HG03558 (cell line): ENCODE results near the gene RGS6.

Experiments used
- ATAC-seq: cut with Tn5 transposase; IDR thresholded peaks from one replicate; pipeline ENCODE4 v1.9.1; 2021; ENCODE audit warnings: moderate number of reproducible peaks; ENCODE audit not compliant: unreplicated experiment; ENCODE audit errors: extremely low read depth

RGS6 gene

DNA sequence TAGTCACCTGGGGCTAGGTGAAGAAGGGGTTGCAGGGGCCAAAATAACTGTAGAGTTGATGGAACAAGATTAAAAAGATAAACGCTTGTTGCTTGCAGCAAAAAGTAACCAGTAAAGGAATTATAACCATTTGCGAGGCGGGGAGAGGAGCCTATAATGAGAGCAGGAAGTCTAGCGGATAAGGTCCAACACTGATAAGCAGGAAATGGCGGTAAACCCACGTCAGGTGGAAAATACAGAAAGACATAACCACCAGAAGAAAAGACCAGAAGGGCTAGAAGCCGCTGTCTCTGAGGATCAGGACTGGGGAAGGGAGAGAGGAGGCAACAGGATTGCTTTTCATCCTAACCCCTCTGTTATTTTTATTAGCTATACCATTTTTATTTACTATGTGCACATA is 658.3 kb downstream of the RGS6 start:
- no peak for ATAC-seq

DNA sequence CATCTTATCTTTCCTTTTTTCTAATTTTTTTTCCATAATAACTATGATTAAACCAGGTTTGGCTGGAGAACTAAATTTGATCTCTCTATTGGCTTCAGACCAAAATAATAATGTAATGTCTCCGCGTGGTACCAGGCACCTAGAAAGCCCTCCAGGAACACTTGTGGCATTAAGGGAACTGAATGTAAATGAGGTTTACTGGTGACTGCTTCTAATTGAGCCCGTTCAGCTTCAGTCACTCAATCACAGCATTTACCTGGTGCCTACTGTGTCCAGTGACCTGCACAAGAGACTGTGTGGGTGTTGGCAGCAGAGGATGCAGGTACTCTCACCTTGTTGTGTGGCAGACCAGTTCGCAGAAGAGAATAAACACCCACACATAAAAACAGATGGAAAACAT is 659.2 kb downstream of the RGS6 start:
- ATAC-seq: no peak

DNA sequence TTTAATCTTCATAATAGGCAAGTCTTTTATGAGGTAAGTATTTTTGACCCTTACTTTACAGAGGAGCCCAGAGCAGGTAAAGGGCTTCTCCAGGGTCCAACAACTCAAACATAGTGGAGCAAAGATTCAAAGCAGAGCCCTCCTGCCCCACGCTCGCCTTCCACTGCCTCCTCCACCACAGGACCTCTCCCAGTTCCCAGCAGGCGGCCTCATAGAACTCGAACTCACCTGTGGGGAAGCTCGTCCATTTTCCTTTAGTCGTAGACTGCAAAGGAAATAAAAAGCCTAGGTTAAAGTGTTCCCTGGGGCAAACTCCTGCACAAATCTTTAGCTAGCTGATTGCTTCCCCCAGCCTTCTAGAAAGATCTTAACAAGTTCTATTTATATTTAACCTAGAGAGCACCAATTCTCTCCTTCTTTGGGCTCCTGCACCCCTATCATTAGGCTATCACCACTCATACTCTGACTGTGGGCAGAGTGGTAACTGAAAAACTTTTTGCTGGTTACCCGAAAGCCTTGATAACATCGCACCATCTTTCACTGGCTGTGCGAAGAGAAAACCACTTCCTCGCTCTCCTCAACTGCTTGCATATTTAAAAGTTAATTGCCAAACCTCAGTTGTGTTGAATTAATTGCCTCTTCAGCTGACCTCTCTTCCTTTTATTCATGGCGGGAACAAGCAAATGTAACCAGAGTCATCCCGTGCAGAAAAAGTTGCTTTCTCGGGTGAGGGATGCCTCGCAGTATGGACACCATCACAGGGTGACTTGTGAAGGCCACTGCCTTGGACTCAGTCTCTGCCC is 662.1 kb downstream of the RGS6 start:
- no peak for ATAC-seq

DNA sequence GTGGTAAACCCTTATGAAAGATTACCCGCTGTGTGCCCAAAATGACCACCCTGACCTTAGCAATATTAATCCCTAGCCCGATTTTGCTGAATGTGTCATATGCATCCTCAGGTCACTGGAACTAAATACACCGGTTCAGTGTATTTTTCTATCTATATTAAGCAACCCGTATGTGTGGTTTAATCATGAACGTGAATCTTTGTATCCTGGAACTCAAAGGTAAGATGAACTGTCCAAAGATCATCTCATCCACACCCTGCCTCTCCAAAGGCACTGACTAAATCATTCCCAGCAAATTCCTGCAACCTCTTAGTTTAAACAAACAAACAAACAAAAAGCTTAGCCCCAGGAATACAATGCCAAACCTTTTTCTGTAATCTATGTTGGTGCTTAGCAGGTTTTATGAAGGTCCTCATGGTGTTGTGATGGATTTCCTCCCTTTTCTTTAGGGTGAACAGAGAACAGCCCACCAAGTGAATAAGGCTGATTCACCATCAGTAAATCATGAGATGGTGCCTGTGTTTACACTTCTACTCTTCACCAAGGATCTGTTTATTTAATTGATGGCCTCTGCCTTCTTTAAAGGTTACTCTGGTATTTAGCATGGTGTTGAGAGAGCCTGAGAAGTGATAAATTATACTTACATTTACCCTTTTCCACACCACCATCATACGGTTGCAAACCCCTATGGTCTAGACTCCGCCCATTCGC is 663.1 kb downstream of the RGS6 start:
- no peak for ATAC-seq

DNA sequence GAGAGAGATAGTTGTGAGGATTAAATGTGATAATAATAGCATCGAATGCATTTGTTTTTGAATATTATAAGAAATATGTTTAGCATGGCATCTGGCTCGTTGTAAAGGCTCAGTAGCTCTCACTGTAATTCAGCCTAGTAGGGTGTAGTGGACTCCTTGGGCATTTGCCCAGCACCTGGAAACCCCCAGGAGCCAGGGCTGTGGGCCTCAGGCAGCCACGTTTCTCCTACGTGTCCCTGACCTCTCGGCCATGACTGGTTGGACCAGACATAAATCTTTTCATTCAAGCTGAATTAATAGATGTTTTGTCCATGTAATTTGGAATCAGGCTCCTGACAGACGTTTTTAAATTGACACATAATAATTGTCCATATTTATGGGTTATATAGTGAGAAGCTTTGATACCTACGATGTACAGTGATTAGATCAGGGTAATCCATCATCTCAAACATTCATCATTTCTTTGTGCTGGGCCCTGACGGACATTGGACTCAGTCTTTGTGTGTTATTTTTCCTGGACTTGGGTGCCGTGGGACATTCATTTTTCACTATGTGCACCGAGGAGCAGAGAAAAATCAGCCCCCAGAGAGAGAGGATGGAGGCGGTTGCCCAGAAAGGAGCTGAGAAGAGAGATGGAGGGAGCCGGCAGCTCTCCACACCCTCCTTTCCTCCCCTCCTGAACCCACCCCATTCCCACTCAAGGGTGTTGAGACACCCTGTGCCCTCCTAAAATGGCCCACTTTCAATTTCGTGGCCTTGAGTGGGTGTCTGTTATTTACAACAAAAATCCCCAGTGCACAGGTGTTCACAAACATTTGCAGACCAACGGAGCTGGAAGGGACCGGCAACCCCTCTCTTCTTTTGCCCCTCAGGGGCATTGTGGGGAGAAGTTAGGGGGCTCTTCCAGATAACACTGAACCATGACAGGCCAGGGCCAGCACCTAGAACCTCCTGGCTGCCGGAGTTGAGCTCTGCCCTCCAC is 665.3 kb downstream of the RGS6 start:
- ATAC-seq: no peak

DNA sequence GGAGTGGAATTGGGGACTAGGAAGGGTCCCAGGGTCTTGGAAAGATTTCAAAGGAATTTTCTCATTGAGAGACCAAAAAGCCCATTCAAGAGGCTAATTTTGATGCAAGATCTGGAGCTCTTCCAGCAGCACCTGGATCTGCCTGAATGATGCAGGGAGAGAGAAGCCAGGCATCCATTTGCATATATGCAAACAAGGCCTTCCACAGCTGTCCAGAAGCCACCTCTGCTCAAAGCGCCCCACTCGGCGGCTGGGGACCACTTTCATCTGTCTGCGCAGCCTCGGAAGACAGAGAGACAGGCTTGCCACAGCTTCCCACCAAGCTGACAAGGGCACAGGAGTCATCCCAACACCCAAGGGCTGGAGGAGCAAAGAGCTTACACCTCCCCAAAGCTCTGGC is 666.1 kb downstream of the RGS6 start:
- no peak for ATAC-seq

DNA sequence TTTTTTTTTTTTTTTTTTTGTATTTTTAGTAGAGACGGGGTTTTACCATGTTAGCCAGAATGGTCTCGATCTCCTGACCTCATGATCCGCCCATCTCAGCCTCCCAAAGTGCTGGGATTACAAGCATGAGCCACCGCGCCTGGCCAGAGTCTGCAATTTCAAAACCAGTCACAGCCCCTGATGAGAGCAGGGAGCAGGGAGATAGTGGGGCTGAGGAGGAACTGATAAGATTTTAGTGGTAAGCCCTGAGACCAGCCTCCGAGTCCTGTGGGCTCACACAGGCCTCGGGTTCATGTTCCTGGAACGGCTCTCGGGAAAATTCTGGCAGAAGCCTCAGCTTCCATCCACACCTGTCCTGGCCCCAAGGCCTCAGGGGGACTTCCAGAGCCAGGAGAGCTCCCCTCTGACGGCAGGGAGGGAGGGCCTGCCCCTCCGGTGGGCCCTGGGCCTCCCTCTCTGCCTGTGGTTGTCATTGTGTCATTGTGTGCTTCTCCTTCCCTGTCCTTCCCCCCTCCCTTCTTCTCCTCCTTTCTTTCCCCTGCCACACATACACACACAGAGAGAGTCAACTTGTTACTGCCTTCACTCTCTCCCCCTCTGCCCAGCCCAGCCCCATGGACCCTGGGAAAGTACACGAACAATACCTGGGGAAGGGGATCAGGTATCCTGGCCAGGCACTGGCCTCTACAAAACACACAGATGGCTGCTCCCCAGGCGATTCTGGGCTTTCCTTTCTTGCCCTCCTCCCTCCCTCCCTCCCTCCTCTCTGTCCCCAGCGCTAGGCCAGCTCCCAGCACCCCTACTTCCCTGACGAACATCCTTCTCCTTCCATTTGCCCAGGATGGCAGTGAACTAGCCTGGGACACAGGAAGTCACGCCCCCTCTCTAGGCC is 667.6 kb downstream of the RGS6 start:
- no peak for ATAC-seq

DNA sequence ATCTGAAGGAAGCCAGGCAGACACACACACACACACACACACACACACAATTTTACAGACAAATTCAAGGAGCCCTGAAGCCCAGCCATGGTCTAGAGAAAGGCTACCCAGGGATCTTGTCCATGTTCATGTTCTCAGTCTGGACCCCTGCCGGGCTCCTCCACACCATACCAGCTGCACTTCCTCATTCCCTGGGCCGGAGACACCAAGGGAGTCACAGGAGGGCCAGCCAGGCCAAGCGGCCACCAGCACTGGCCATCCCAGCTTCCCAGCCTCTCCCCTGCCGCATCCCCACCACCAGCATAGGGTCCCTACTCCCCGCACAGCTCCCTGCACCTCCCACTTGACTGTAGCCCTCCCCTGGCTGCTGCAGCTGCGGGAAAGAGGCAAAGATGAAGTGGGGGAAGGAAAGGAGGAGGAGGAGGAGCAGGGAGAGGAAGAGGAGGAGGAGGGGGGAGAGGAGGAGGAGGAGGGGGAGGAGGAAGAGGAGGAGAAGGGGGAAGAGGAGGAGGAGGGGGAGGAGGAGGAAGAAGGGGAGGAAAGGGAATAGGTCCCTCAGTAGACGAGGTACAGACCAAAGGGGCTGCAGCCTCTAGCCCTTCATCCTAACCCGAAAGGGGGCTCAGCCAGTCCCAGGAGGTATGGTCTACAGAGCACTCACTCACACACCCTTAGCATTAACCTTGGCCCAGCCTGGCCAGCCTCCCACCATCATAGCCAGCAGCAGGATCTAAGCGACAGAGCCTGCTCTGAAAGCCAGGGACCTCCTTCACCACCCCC is 668.5 kb downstream of the RGS6 start:
- no peak for ATAC-seq

DNA sequence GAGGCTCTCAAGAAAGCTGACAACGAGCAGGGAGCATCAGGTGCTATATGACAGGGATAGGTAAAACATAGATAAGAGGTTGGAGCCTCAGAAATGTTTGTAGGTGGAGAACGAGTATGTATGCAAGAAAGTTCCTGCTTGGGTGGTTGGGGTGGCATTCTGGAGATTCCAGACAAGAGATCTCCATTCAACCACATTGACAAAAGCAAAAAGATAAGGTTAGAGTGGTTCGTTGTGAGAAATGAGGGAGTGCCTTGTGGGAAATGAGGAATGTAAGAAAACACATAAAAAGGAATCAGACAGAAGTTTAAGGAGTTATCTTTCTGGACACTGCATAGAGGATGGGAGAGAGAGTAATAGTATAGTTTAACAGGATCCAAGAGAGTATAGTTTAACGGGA is 671.4 kb downstream of the RGS6 start:
- ATAC-seq: no peak

DNA sequence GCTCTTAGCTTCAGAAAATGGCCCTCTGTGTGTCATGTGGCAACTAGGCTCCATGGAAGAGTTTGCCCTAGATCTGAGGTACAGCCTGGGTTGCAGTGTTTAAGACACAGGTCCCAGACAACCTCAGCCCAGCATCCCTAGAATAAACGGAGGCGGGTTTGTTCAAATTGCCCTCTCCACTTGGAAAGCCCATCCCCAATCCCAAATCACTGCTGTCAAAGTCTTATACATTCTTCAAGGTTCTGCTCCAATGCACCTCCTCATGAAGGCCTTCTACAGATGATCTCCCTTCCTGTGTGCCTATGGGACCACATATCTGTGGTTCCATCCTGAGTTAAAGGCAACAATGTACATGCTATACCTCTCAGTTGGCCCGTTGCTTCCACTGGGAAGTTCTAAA is 671.9 kb downstream of the RGS6 start:
- ATAC-seq: no peak

DNA sequence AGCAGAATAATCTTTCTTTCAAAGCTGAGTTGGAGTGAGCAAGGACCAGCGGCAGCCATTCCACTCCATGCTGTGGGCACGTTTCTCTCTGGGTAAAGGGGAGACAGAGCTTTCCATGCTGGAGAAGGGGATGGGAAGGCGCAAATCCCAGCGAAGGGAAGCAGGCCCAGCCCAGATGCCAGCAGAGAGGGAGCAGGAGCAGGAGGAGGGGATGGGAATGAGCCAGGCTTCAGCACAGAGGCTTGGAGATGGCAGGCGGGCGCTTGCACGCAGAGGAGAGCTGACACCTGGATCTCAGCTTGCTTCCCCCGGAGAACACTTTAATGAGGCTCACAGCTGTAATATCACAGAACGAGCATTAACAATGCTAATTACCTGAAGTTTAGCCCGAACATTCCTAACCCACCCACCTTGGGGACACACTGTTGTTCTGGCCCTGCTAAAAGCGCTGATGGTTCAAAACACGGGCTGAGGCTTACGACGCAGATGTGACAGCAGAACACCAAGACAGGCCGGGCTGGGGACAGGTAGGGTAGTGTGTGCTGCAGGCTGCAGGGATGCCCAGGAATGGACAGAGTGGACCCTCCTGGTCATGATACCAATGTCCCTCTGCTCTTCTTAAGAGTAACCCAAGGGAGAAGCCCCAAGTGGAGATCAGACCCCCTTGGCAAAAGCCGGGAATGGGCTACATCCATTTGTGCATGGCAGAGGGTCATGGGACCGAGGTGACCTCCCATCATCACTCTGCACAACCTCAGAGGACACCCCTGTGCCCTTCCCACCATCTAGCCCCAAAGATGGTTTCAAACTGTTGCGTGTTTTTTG is 673.1 kb downstream of the RGS6 start:
- ATAC-seq: no peak

DNA sequence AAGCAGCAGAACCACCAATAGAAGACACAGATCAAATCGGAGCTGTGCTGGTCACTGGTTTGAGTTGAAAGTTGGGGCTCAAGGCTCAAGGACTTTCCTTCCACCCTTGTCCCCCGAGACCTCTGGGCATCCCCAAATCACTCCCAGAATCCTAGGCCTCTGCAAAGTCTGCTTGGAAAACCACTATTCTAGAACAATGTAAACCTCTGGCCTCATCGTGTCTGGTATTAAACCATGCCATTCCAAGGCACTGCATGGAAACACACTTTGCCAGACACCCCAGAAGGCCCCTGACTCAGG is 673.6 kb downstream of the RGS6 start:
- no peak for ATAC-seq

DNA sequence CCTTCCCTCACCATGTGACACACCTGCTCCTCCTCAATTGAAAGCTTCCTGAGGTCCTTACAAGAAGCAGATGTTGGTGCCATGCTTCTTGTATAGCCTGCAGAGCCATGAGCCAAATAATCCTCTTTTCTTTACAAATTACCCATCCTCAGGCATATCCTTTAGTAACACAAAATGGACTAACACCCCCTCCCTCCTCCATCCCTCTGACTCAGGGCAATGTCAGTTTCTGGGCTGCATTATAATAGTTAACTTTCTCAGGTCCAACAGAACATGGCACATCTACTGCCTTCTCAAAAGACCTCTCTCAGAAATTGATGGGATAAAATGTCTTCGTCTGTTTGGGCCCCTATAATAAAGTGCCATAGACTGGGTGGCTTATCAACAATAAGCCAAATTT is 674.6 kb downstream of the RGS6 start:
- no peak for ATAC-seq

DNA sequence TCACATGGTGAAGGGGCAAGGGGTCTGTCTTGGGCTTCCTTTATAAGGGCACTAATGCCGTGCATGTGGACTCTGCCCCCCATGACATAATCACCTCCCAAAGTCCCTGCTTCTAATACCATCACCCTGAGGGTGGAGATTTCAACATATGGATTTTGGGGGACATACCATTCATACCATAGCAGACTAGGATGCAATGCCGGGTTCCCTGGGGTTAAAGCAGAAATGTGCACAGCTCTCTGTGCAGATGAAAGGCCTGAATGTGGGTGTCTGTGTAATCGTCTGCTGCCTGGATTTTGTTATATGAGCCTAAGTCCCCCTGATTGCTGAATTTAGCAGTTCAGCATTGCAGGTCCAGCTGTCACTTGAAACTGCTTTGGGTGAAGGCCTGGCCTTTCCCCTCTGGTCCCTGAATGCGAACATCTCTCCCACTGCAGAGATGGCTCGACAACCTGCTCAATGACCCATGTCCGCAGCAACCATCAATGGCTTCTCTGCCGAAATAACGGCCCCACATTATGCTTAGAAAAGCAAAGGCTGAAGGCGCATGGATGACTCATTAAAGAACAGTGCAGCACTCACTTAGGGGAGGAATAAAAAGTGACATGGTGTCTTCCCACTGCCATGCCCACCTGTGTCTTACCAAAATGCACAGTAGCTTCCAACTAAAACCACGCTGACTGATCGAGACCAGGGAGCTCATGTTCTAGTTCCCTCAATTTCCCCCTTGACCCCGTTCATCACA is 675.3 kb downstream of the RGS6 start:
- no peak for ATAC-seq

DNA sequence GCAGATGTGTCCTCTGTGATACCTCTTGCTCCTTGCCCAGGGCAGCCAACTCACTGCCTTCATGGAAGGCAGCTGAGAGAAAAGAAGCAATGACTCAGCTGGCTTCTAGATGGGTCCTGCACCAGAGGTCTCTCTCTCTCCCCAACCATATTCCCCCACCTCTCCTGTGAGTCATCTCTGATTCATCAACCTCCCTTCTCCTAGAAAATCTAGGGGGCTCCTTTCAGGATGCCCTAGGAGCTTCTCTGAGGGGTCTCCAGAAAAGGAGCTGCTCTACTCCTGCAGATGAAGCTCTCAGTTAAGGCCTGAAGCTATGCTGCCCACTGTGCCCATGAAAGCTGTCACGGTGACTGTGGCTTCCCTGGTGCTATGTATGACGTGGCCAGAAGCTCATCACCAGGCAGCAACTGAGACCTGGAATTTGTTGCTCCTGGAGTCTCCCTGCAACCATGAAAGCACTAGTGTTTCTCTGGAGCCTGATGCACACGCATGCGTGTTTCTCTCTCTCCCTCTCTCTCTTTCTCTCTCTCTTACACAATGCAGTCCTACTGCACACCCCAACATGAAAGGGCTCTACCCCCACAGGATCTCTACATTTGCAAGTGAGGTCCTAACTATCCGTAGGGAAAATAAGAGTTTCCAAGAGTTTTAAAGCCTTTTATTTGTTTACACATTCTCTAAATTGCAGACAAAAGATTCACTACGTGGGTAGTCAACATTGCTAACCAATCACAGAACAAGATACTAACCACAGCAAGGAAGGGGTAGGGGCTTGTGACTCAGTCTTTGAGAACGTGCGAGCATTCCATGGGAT is 676.4 kb downstream of the RGS6 start:
- no peak for ATAC-seq

DNA sequence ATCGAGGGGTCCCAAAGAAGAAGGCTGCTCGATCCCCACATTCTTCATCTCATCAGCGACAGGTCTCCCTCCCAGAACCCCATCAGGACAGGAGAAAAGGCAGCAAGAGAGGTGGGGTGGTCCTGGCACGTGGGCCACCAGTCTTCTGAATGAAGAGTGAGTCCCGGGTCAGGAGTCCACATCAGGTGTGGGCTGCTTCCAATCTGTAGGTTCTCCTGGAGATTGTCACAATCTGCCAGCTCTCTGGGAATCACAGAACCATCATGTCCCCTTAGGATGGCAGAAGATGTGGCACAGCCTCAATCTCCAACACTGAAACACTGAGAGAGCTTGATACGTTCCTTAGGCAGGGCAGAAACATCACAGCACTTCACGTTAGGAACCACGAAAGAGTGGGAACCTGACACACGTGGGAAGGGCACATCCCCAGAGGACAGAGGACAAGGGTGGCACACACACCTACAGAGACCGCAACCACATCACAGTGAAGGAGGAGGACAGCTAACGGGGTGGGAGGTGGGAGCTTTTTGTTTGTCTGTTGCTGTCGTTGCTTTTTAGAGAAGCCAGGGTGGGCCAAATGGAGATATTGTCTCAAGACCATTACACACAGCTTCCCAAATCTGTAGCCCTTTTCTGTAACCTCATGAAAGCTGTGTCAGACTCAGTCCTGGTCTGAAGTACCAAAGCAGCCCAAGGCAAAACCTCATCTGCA is 677.1 kb downstream of the RGS6 start:
- no peak for ATAC-seq
